ENCODE measurements around the gene SULF2. TPM values are rescaled to one million over a fixed set of nuclear protein-coding genes. Genes with fewer than 3 reads are reported as not detected.
A peak's percentile ranks its signal among the peaks of the same experiment; 100 is the strongest.

Gene SULF2
- total RNA-seq, 2 donors from 2014 or later, result 75.7 to 146 TPM

- H3K4me3 Mint-ChIP-seq, result no peak overlapping the region
- H3K27ac ChIP-seq (ENCODE audit: low read depth, low read length), result peak overlapping the region; percentile 24
- no peak overlapping the region for H3K9ac ChIP-seq (ENCODE audit: extremely low read depth, low read length, poor library complexity, severe bottlenecking)
- H3K36me3 ChIP-seq (ENCODE audit: control insufficient read depth, insufficient read depth, low read length), result peaks cover 40% of the 10 kb centered on the region
- no peaks in the 10 kb centered on the region for H3K4me1 ChIP-seq (ENCODE audit: control insufficient read depth, insufficient read depth, low read length)
- TF ChIP-seq, protein P1, sequence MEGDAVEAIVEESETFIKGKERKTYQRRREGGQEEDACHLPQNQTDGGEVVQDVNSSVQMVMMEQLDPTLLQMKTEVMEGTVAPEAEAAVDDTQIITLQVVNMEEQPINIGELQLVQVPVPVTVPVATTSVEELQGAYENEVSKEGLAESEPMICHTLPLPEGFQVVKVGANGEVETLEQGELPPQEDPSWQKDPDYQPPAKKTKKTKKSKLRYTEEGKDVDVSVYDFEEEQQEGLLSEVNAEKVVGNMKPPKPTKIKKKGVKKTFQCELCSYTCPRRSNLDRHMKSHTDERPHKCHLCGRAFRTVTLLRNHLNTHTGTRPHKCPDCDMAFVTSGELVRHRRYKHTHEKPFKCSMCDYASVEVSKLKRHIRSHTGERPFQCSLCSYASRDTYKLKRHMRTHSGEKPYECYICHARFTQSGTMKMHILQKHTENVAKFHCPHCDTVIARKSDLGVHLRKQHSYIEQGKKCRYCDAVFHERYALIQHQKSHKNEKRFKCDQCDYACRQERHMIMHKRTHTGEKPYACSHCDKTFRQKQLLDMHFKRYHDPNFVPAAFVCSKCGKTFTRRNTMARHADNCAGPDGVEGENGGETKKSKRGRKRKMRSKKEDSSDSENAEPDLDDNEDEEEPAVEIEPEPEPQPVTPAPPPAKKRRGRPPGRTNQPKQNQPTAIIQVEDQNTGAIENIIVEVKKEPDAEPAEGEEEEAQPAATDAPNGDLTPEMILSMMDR (conservative IDR thresholded peaks at IDR 0.05), result no peak
- no peak for DNase-seq
- no peaks in the 10 kb centered on the region for H3K9me3 ChIP-seq (ENCODE audit: control insufficient read depth, low read length)
- no peak overlapping the region for H3K4me3 ChIP-seq (ENCODE audit: low read length)
- H3K27me3 ChIP-seq (ENCODE audit: control insufficient read depth, insufficient read depth, low read length, poor library complexity, severe bottlenecking), result no peaks in the 10 kb centered on the region
- 87 to 90% methylated on average over 3 to 10 of the region's 10 CpGs for WGBS, 2 experiments (ENCODE audit: insufficient coverage in 1 of 2, insufficient read length in 1 of 2)
- no peak overlapping the region for H3K27ac Mint-ChIP-seq
- peaks cover 29% of the 10 kb centered on the region for H3K36me3 Mint-ChIP-seq (ENCODE audit: low read depth)
- H3K9me3 Mint-ChIP-seq, result no peaks in the 10 kb centered on the region
- peaks cover 11% of the 10 kb centered on the region for H3K4me1 Mint-ChIP-seq
- no peaks in the 10 kb centered on the region for H3K27me3 Mint-ChIP-seq (ENCODE audit: insufficient read depth)
Measured at GRCh38 chr20:47710665-47711045, 74.6 kb downstream of the SULF2 start.

- Mint-ChIP-seq H3K27ac (no peak overlapping the region), H3K9me3 (no peaks in the 10 kb centered on the region), H3K36me3 (ENCODE audit: low read depth) (peaks cover 25% of the 10 kb centered on the region), H3K27me3 (ENCODE audit: insufficient read depth) (no peaks in the 10 kb centered on the region), H3K4me3 (no peak overlapping the region), H3K4me1 (peaks cover 11% of the 10 kb centered on the region)
- Histone ChIP-seq H3K36me3 (ENCODE audit: control insufficient read depth, insufficient read depth, low read length) (peaks cover 42% of the 10 kb centered on the region), H3K4me3 (ENCODE audit: low read length) (no peak overlapping the region), H3K9ac (ENCODE audit: extremely low read depth, low read length, poor library complexity, severe bottlenecking) (no peak overlapping the region), H3K27ac (ENCODE audit: low read depth, low read length) (no peak overlapping the region), H3K4me1 (ENCODE audit: control insufficient read depth, insufficient read depth, low read length) (no peaks in the 10 kb centered on the region), H3K9me3 (ENCODE audit: control insufficient read depth, low read length) (no peaks in the 10 kb centered on the region), H3K27me3 (ENCODE audit: control insufficient read depth, insufficient read depth, low read length, poor library complexity, severe bottlenecking) (no peaks in the 10 kb centered on the region)
- DNase-seq, result no peak
- TF ChIP-seq, protein P1 (conservative IDR thresholded peaks at IDR 0.05), result no peak
- 96% methylated on average over 6 to 10 of the region's 10 CpGs for WGBS, 2 experiments (ENCODE audit: insufficient coverage in 1 of 2, insufficient read length in 1 of 2)
Measured at GRCh38 chr20:47708953-47709833, 76.1 kb downstream of the SULF2 start.

- H3K9ac ChIP-seq (ENCODE audit: extremely low read depth, low read length, poor library complexity, severe bottlenecking), result no peak overlapping the region
- no peaks in the 10 kb centered on the region for H3K9me3 ChIP-seq (ENCODE audit: control insufficient read depth, low read length)
- H3K27ac Mint-ChIP-seq, result peak overlapping the region; percentile 15
- H3K4me1 Mint-ChIP-seq, result peaks cover 11% of the 10 kb centered on the region
- TF ChIP-seq, protein P1 (conservative IDR thresholded peaks at IDR 0.05), result no peak
- no peak overlapping the region for H3K27ac ChIP-seq (ENCODE audit: low read depth, low read length)
- no peaks in the 10 kb centered on the region for H3K4me1 ChIP-seq (ENCODE audit: control insufficient read depth, insufficient read depth, low read length)
- H3K4me3 ChIP-seq (ENCODE audit: low read length), result no peak overlapping the region
- H3K27me3 ChIP-seq (ENCODE audit: control insufficient read depth, insufficient read depth, low read length, poor library complexity, severe bottlenecking), result no peaks in the 10 kb centered on the region
- H3K27me3 Mint-ChIP-seq (ENCODE audit: insufficient read depth), result no peaks in the 10 kb centered on the region
- DNase-seq, result no peak
- peaks cover 36% of the 10 kb centered on the region for H3K36me3 ChIP-seq (ENCODE audit: control insufficient read depth, insufficient read depth, low read length)
- peaks cover 25% of the 10 kb centered on the region for H3K36me3 Mint-ChIP-seq (ENCODE audit: low read depth)
- WGBS, 2 experiments (ENCODE audit: insufficient coverage in 1 of 2, insufficient read length in 1 of 2), result 91 to 96% methylated on average over 8 to 10 of the region's 10 CpGs
- no peaks in the 10 kb centered on the region for H3K9me3 Mint-ChIP-seq
- no peak overlapping the region for H3K4me3 Mint-ChIP-seq
Measured at GRCh38 chr20:47708140-47708807, 77.0 kb downstream of the SULF2 start.

Measured in endodermal cell (in vitro differentiated cells).